Activated naive CD4-positive, alpha-beta T cell treated with anti-CD3 and anti-CD28 coated beads, Interleukin-2, amount 50 U/mL, for 72 hours (primary cell): ENCODE results near the gene KCNH3. TPM values are rescaled to one million over a fixed set of nuclear protein-coding genes. Genes with fewer than 3 reads are reported as not detected.

ENCODE experiments used
- ATAC-seq, 2 donors: fragments of 150-1000 bp; cut with Tn5 transposase; 2 replicates each; pipeline ENCODE4 v1.10.0; 2021; ENCODE audit warnings: mild to moderate bottlenecking in 2 of 2, moderate library complexity in 2 of 2
- DNase-seq, 2 donors: peaks; one replicate each; pipeline ENCODE4 v3.0.0; 2021 to 2022; ENCODE audit warnings: low spot score in 2 of 2
- H3K27ac Mint-ChIP-seq, 2 donors: one replicate each; pipeline ENCODE4 v1.8.0; 2022; ENCODE audit warnings: mild to moderate bottlenecking in 2 of 2, mixed read lengths in 2 of 2
- H3K36me3 Mint-ChIP-seq, 2 donors: one replicate each; pipeline ENCODE4 v1.8.0; 2022; ENCODE audit warnings: mixed read lengths in 2 of 2
- H3K9me3 Mint-ChIP-seq, 2 donors: one replicate each; pipeline ENCODE4 v1.8.0; 2022; ENCODE audit warnings: mixed read lengths in 2 of 2
- total RNA-seq, 2 donors: library from RNA; stranded (reverse); gene quantifications; one replicate each; pipeline ENCODE4 v1.2.3, GENCODE V29; 2022

Gene KCNH3
- total RNA-seq, 2 donors from 2014 or later = 0.39 to 6.3 TPM

GRCh38 chr12:49550693-49551252, 11.9 kb downstream of the KCNH3 start:
- H3K27ac Mint-ChIP-seq = no peak overlapping the region
- no peaks in the 10 kb centered on the region for H3K36me3 Mint-ChIP-seq
- no peaks in the 10 kb centered on the region for H3K9me3 Mint-ChIP-seq
- DNase-seq (no peak), ATAC-seq (no peak)

- no peaks in the 10 kb centered on the region for H3K9me3 Mint-ChIP-seq
- ATAC-seq = no peak
- H3K36me3 Mint-ChIP-seq = no peaks in the 10 kb centered on the region
- H3K27ac Mint-ChIP-seq = no peak overlapping the region
- no peak for DNase-seq
Measured at GRCh38 chr12:49552014-49552413, 13.2 kb downstream of the KCNH3 start.

GRCh38 chr12:49552425-49552824, 13.6 kb downstream of the KCNH3 start:
- no peak for ATAC-seq
- Mint-ChIP-seq H3K36me3 (no peaks in the 10 kb centered on the region), H3K27ac (peak overlapping the region in 1 of 2 donors; percentile 23), H3K9me3 (no peaks in the 10 kb centered on the region)
- DNase-seq = no peak

- DNase-seq (no peak), ATAC-seq (no peak)
- Mint-ChIP-seq H3K9me3 (no peaks in the 10 kb centered on the region), H3K36me3 (no peaks in the 10 kb centered on the region), H3K27ac (peak overlapping the region in 1 of 2 donors; percentile 36)
Measured at GRCh38 chr12:49552899-49553298, 14.1 kb downstream of the KCNH3 start.

- H3K27ac Mint-ChIP-seq = peak overlapping the region; percentile 1 to 36
- no peaks in the 10 kb centered on the region for H3K36me3 Mint-ChIP-seq
- DNase-seq (no peak), ATAC-seq (peak; percentile 23 to 57)
- no peaks in the 10 kb centered on the region for H3K9me3 Mint-ChIP-seq
Measured at GRCh38 chr12:49553512-49554088, 14.8 kb downstream of the KCNH3 start.

GRCh38 chr12:49554266-49554665, 15.4 kb downstream of the KCNH3 start:
- Mint-ChIP-seq H3K27ac (no peak overlapping the region), H3K36me3 (no peaks in the 10 kb centered on the region), H3K9me3 (no peaks in the 10 kb centered on the region)
- DNase-seq (no peak), ATAC-seq (no peak)

GRCh38 chr12:49555631-49556390, 17.0 kb downstream of the KCNH3 start:
- DNase-seq (no peak), ATAC-seq (no peak)
- Mint-ChIP-seq H3K36me3 (no peaks in the 10 kb centered on the region), H3K27ac (peak overlapping the region in 1 of 2 donors; percentile 68), H3K9me3 (no peaks in the 10 kb centered on the region)

GRCh38 chr12:49556391-49557186, 17.8 kb downstream of the KCNH3 start:
- peak overlapping the region in 1 of 2 donors; percentile 85 for H3K27ac Mint-ChIP-seq
- no peaks in the 10 kb centered on the region for H3K9me3 Mint-ChIP-seq
- ATAC-seq = no peak
- no peak for DNase-seq
- no peaks in the 10 kb centered on the region for H3K36me3 Mint-ChIP-seq

- H3K9me3 Mint-ChIP-seq = no peaks in the 10 kb centered on the region
- no peak for ATAC-seq
- no peak overlapping the region for H3K27ac Mint-ChIP-seq
- no peak for DNase-seq
- no peaks in the 10 kb centered on the region for H3K36me3 Mint-ChIP-seq
Measured at GRCh38 chr12:49557187-49557916, 18.5 kb downstream of the KCNH3 start.

GRCh38 chr12:49557917-49558215, 19.0 kb downstream of the KCNH3 start:
- ATAC-seq (no peak), DNase-seq (no peak)
- no peaks in the 10 kb centered on the region for H3K36me3 Mint-ChIP-seq
- no peak overlapping the region for H3K27ac Mint-ChIP-seq
- H3K9me3 Mint-ChIP-seq = no peaks in the 10 kb centered on the region

GRCh38 chr12:49558526-49558925, 19.7 kb downstream of the KCNH3 start:
- DNase-seq = no peak
- no peak for ATAC-seq
- peak overlapping the region in 1 of 2 donors; percentile 87 for H3K27ac Mint-ChIP-seq
- no peaks in the 10 kb centered on the region for H3K36me3 Mint-ChIP-seq
- no peaks in the 10 kb centered on the region for H3K9me3 Mint-ChIP-seq

GRCh38 chr12:49559011-49559675, 20.3 kb downstream of the KCNH3 start:
- peak overlapping the region; percentile 18 to 87 for H3K27ac Mint-ChIP-seq
- H3K36me3 Mint-ChIP-seq = no peaks in the 10 kb centered on the region
- ATAC-seq = no peak
- DNase-seq = no peak
- H3K9me3 Mint-ChIP-seq = no peaks in the 10 kb centered on the region

GRCh38 chr12:49560695-49561094, 21.9 kb downstream of the KCNH3 start:
- no peak for ATAC-seq
- no peaks in the 10 kb centered on the region for H3K9me3 Mint-ChIP-seq

GRCh38 chr12:49562233-49562632, 23.4 kb downstream of the KCNH3 start:
- Mint-ChIP-seq H3K36me3 (peaks cover 0 to under 1% of the 10 kb centered on the region in 2 donors), H3K27ac (peak overlapping the region in 1 of 2 donors; percentile 45), H3K9me3 (no peaks in the 10 kb centered on the region)
- ATAC-seq = no peak
- DNase-seq = no peak

More at GRCh38 chr12:49560695-49561094, 21.9 kb downstream of the KCNH3 start:
- Mint-ChIP-seq H3K36me3 (no peaks in the 10 kb centered on the region), H3K27ac (peak overlapping the region; percentile 60 to 94)
- no peak for DNase-seq

GRCh38 chr12:49562831-49563230, 24.0 kb downstream of the KCNH3 start:
- DNase-seq (no peak), ATAC-seq (no peak)
- Mint-ChIP-seq H3K9me3 (no peaks in the 10 kb centered on the region), H3K27ac (no peak overlapping the region), H3K36me3 (peaks cover 5 to 7% of the 10 kb centered on the region in 2 donors)
